Brain microvascular endothelial cell (primary cell): ENCODE results near the gene ERICH4.

Source experiments
- DNase-seq: peaks from one replicate; pipeline ENCODE4 v3.0.0-alpha.2; 2020
- H3K27ac ChIP-seq: fragments of 250-450 bp; sonication (Bioruptor Pico); 2 replicates; pipeline ENCODE4 v1.5.1; 2020; ENCODE audit warnings: mild to moderate bottlenecking, moderate library complexity
- H3K27me3 ChIP-seq: fragments of 250-450 bp; sonication (Bioruptor Pico); replicated peaks from 2 replicates; pipeline ENCODE4 v1.5.1; 2020; ENCODE audit warnings: mild to moderate bottlenecking
- H3K36me3 ChIP-seq: fragments of 250-450 bp; sonication (Bioruptor Pico); replicated peaks from 2 replicates; pipeline ENCODE4 v1.5.1; 2020; ENCODE audit warnings: mild to moderate bottlenecking
- H3K4me3 ChIP-seq: 2 replicates; pipeline ENCODE4 v1.5.1; 2011; ENCODE audit warnings: low read depth, mild to moderate bottlenecking, control low read depth, low read length, moderate library complexity
- CTCF ChIP-seq: IDR thresholded peaks from 2 replicates; pipeline ENCODE4 v1.5.1; 2011; ENCODE audit warnings: low read depth, mild to moderate bottlenecking, moderate library complexity, low read length, control low read depth, inconsistent platforms; ENCODE audit errors: missing control alignments
- in situ Hi-C: cut with HindIII; loops from 2 replicates; pipeline ENCODE4 v1.10.0; 2017; ENCODE audit warnings: low sequenced_read_pairs, low pct_ligation_motif_present

The ERICH4 gene

GRCh38 chr19:41427647-41428480 lies 15.1 kb upstream of the ERICH4 start:
- DNase-seq: no peak
- no peaks in the 10 kb centered on the region for H3K27me3 ChIP-seq
- in situ Hi-C loops: no loop called here
- H3K4me3 ChIP-seq: peak overlapping the region; percentile 29
- peaks cover 15% of the 10 kb centered on the region for H3K36me3 ChIP-seq
- TF ChIP-seq CTCF: peak; percentile 10
- no peak overlapping the region for H3K27ac ChIP-seq

GRCh38 chr19:41428481-41428859 lies 14.5 kb upstream of the ERICH4 start:
- H3K27me3 ChIP-seq: no peaks in the 10 kb centered on the region
- peaks cover 18% of the 10 kb centered on the region for H3K36me3 ChIP-seq
- in situ Hi-C loops: no loop called here
- no peak for DNase-seq
- H3K4me3 ChIP-seq: no peak overlapping the region
- no peak for TF ChIP-seq CTCF
- no peak overlapping the region for H3K27ac ChIP-seq

GRCh38 chr19:41430922-41431321 lies 12.0 kb upstream of the ERICH4 start:
- Histone ChIP-seq H3K27ac (no peak overlapping the region), H3K27me3 (no peaks in the 10 kb centered on the region), H3K4me3 (no peak overlapping the region), H3K36me3 (peaks cover 18% of the 10 kb centered on the region)
- no peak for DNase-seq
- in situ Hi-C loops: no loop called here
- TF ChIP-seq CTCF: no peak

GRCh38 chr19:41431426-41432386 lies 11.2 kb upstream of the ERICH4 start:
- H3K27me3 ChIP-seq: no peaks in the 10 kb centered on the region
- DNase-seq: peak; percentile 33
- no peak overlapping the region for H3K27ac ChIP-seq
- peaks cover 18% of the 10 kb centered on the region for H3K36me3 ChIP-seq
- in situ Hi-C loops: no loop called here
- no peak overlapping the region for H3K4me3 ChIP-seq
- TF ChIP-seq CTCF: peak; percentile 62

- Histone ChIP-seq H3K27me3 (no peaks in the 10 kb centered on the region), H3K4me3 (no peak overlapping the region), H3K36me3 (peaks cover 18% of the 10 kb centered on the region), H3K27ac (no peak overlapping the region)
- TF ChIP-seq CTCF: no peak
- in situ Hi-C loops: no loop called here
- no peak for DNase-seq
These were observed 9.8 kb upstream of the ERICH4 start for GRCh38 chr19:41433171-41433570.
